Activated T-helper 17 cell treated with anti-CD3 and anti-CD28 coated beads, Interleukin-2, amount 50 U/mL, for 72 hours (primary cell): ENCODE measurements around the gene GNG4. TPM values are rescaled to one million over a fixed set of nuclear protein-coding genes. Genes with fewer than 3 reads are reported as not detected.
A peak's percentile ranks its signal among the peaks of the same experiment; 100 is the strongest.
"Not testable (repeated sequence)": the region's sequence is repeated elsewhere in the genome, so short reads cannot be mapped to it uniquely, and the experiment has no call there.

Experiments
- ATAC-seq: fragments of 150-1000 bp; cut with Tn5 transposase; replicated peaks from 2 replicates; pipeline ENCODE4 v1.10.0; 2021; ENCODE audit warnings: mild to moderate bottlenecking, moderate library complexity
- H3K27ac Mint-ChIP-seq: one replicate; pipeline ENCODE4 v1.8.0; 2022; ENCODE audit warnings: mixed read lengths
- H3K27me3 Mint-ChIP-seq: one replicate; pipeline ENCODE4 v1.8.0; 2022; ENCODE audit warnings: mixed read lengths
- H3K36me3 Mint-ChIP-seq: one replicate; pipeline ENCODE4 v1.8.0; 2022; ENCODE audit warnings: low read depth, mild to moderate bottlenecking, mixed read lengths
- H3K4me1 Mint-ChIP-seq: one replicate; pipeline ENCODE4 v1.8.0; 2022; ENCODE audit warnings: mixed read lengths
- H3K4me3 Mint-ChIP-seq: one replicate; pipeline ENCODE4 v1.8.0; 2022; ENCODE audit warnings: mild to moderate bottlenecking, mixed read lengths
- H3K9me3 Mint-ChIP-seq: one replicate; pipeline ENCODE4 v1.8.0; 2022; ENCODE audit warnings: mixed read lengths
- total RNA-seq, 2 donors: library from RNA; stranded (reverse); gene quantifications; one replicate each; pipeline ENCODE4 v1.2.3, GENCODE V29; 2022

Gene GNG4
- total RNA-seq, 2 donors from 2014 or later: 0.32 to 2.1 TPM

GRCh38 chr1:235661568-235661967 is 12.0 kb upstream of the GNG4 start:
- H3K9me3 Mint-ChIP-seq: no peaks in the 10 kb centered on the region
- H3K27ac Mint-ChIP-seq: no peak overlapping the region
- H3K4me1 Mint-ChIP-seq: no peaks in the 10 kb centered on the region
- no peak overlapping the region for H3K4me3 Mint-ChIP-seq
- no peak for ATAC-seq
- peaks cover 44% of the 10 kb centered on the region for H3K36me3 Mint-ChIP-seq
- no peaks in the 10 kb centered on the region for H3K27me3 Mint-ChIP-seq

DNA sequence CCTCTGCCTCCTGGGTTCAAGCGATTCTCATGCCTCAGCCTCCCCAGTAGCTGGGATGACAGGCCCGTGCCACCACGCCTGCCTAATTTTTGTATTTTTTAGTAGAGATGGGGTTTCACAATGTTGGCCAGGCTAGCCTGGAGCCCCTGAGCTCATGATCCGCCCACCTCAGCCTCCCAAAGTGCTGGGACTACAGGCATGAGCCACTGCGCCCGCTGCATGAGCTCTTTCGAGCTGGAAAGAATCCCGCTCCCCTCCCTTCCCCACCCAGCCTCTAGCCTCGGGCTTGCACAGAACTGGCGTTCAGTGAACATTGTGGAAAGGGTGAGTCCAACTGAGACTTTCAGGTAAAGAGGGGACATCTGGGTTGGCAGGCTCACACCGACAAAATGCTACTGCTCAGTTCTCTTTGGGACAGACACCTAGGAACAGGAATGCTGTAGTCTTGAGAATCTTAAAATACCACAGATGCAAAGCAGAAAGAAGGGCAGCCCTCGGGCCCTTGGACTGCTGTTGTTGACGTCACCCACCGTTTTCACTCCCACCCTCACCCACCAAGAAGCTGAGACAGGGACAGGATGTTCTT is 9.7 kb upstream of the GNG4 start:
- peaks cover 40% of the 10 kb centered on the region for H3K36me3 Mint-ChIP-seq
- no peaks in the 10 kb centered on the region for H3K4me1 Mint-ChIP-seq
- H3K27ac Mint-ChIP-seq: no peak overlapping the region
- no peak overlapping the region for H3K4me3 Mint-ChIP-seq
- ATAC-seq: no peak
- peaks cover 9% of the 10 kb centered on the region for H3K27me3 Mint-ChIP-seq
- H3K9me3 Mint-ChIP-seq: no peaks in the 10 kb centered on the region

- peaks cover 4% of the 10 kb centered on the region for H3K9me3 Mint-ChIP-seq
- H3K36me3 Mint-ChIP-seq: peaks cover 29% of the 10 kb centered on the region
- H3K4me1 Mint-ChIP-seq: no peaks in the 10 kb centered on the region
- no peak overlapping the region for H3K27ac Mint-ChIP-seq
- H3K27me3 Mint-ChIP-seq: peaks cover 18% of the 10 kb centered on the region
- ATAC-seq: no peak
- H3K4me3 Mint-ChIP-seq: no peak overlapping the region
Observed at GRCh38 chr1:235657747-235658526, 8.4 kb upstream of the GNG4 start.

DNA sequence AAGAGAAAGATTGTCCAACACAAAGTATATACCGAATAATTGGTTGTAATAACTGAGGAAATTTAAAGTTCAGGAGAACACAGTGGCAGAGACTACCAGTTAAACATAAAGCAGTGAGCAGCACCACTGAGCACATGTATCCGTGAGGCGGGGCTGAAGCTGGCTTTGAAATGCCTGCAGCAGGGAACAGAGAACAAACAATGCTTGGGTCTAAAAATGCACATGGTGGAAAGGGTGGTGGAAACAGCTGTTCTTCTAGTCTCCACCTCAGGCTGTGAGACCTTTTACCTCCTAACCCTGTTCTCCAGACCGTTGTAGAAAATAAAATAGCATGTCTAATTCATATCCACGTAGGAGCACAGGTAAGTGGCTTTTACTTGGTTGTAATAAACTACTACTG is 7.7 kb upstream of the GNG4 start:
- H3K27ac Mint-ChIP-seq: no peak overlapping the region

GRCh38 chr1:235652364-235652763 is 2.8 kb upstream of the GNG4 start:
- ATAC-seq: no peak
- peaks cover 13% of the 10 kb centered on the region for H3K36me3 Mint-ChIP-seq
- H3K27me3 Mint-ChIP-seq: peaks cover 44% of the 10 kb centered on the region
- H3K9me3 Mint-ChIP-seq: peaks cover 4% of the 10 kb centered on the region
- H3K4me3 Mint-ChIP-seq: no peak overlapping the region
- H3K4me1 Mint-ChIP-seq: peaks cover 5% of the 10 kb centered on the region
- no peak overlapping the region for H3K27ac Mint-ChIP-seq

More for the DNA sequence above, 7.7 kb upstream of the GNG4 start:
- H3K4me1 Mint-ChIP-seq: no peaks in the 10 kb centered on the region
- peaks cover 22% of the 10 kb centered on the region for H3K36me3 Mint-ChIP-seq
- no peak for ATAC-seq
- H3K9me3 Mint-ChIP-seq: peaks cover 4% of the 10 kb centered on the region
- peaks cover 24% of the 10 kb centered on the region for H3K27me3 Mint-ChIP-seq
- H3K4me3 Mint-ChIP-seq: no peak overlapping the region

DNA sequence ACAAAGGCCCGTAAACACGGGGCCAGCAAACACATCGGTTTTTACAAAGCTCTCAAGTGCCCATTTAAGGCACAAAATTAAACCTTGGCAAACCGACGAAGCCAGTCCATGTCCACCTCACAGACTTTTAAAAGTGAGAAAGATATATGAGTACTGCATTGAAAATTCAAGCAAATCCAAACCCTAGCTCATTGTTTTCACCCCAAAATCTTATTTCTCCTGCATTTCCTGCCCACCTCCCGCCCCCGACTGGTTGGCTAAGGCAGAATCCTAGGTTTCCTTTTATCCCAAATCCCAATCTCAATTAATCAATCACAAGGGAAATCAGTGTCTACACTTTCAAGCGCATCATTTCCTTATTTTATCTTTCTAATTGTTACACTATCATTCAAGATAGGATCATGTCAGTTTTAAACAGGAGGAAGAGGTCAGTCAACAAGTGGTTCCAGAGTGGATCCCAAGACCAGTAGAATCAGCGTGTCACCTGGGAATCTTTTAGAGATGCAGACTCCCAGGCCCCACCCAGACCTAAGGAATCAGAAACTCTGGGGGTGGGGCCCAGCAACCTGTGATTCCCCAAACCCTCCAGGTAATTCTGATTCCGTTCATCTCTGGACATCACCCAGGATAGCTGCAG is 1.7 kb upstream of the GNG4 start:
- Mint-ChIP-seq H3K4me1 (peaks cover 5% of the 10 kb centered on the region), H3K27me3 (peaks cover 53% of the 10 kb centered on the region), H3K36me3 (peaks cover 13% of the 10 kb centered on the region), H3K9me3 (peaks cover 4% of the 10 kb centered on the region), H3K27ac (no peak overlapping the region), H3K4me3 (peak overlapping the region; percentile 56)
- ATAC-seq: no peak

DNA sequence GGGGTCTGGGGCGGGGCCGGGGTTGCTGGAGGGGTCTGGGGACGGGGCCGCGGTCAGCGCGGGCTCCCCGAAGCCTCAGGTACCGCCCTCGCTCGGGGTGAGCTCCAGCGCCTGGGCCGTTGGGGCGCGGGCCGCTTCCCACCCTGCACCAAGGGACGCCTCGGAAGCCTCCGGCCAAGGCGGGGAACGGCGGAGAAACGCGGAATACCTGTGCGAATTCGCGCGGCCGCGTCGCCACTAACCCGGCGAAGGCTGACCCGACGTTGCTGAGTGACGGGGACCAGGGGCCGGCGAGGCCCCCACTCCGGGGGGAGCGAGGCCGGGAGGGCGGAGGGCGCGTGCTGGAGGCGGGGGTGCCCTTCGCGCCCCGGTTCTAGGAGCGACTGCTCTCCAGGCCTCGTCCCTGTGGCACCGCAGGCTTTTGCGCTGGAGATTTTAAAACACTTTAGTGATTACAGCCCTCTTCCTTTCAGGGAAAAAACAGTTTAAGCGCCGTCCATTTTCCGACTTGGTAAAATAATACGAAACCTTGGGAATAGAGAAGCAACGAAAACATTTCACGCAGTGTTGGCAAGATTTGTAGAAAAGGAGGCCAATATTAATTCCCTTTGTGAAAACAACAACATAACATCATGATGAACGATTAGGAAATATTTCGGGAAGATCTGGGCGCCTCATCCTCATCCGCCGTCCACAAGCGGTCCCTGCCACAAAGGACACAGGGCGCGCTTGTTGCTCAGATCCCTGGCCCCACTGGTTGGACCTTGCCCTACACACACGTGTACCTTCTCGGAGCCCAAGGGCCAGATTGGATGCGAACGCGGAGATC is 971 bp upstream of the GNG4 start:
- peaks cover 5% of the 10 kb centered on the region for H3K4me1 Mint-ChIP-seq
- no peak overlapping the region for H3K27ac Mint-ChIP-seq
- ATAC-seq: peak; percentile 22
- peaks cover 4% of the 10 kb centered on the region for H3K9me3 Mint-ChIP-seq
- peak overlapping the region; percentile 56 for H3K4me3 Mint-ChIP-seq
- peaks cover 13% of the 10 kb centered on the region for H3K36me3 Mint-ChIP-seq
- H3K27me3 Mint-ChIP-seq: peaks cover 54% of the 10 kb centered on the region

- ATAC-seq: peak; percentile 81
- no peak overlapping the region for H3K27ac Mint-ChIP-seq
Observed at GRCh38 chr1:235648954-235649367, 623 bp downstream of the GNG4 start.

DNA sequence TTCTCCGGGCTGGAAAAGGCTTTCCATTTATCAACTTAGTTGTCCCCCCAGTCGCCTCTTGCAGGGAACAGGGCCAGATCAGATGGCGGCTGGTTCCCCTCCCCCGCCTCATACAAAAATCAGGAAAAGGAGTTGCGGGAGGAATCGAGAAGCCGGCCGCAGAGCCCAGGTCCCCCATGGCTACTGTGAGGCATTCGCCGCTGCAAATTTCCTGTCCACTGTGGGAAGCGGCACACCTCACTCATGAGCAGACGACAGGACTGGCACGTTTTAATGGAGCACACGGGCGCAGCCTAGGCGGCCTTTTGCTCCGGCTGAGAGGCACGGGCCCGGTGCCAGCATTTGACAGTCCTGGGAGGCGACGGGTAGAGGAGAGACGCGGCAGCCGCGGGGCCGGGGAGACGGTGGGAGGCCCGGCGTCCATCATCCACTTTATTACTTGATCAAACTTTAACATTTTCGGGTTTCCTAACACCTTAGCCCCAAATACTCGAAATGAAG is 1.1 kb downstream of the GNG4 start:
- Mint-ChIP-seq H3K27ac (no peak overlapping the region), H3K36me3 (peaks cover 13% of the 10 kb centered on the region), H3K4me1 (peaks cover 8% of the 10 kb centered on the region), H3K27me3 (peaks cover 45% of the 10 kb centered on the region), H3K9me3 (no peaks in the 10 kb centered on the region), H3K4me3 (peak overlapping the region; percentile 79)
- ATAC-seq: no peak

More at GRCh38 chr1:235648954-235649367, 623 bp downstream of the GNG4 start:
- Mint-ChIP-seq H3K4me3 (peak overlapping the region; percentile 79), H3K27me3 (peaks cover 49% of the 10 kb centered on the region), H3K4me1 (peaks cover 5% of the 10 kb centered on the region), H3K9me3 (peaks cover 2% of the 10 kb centered on the region), H3K36me3 (peaks cover 13% of the 10 kb centered on the region)

GRCh38 chr1:235647537-235647936 is 2.0 kb downstream of the GNG4 start:
- H3K9me3 Mint-ChIP-seq, H3K27ac Mint-ChIP-seq, ATAC-seq, H3K4me3 Mint-ChIP-seq: not testable (repeated sequence)
- Mint-ChIP-seq H3K27me3 (peaks cover 39% of the 10 kb centered on the region), H3K4me1 (peaks cover 17% of the 10 kb centered on the region), H3K36me3 (peaks cover 13% of the 10 kb centered on the region)

DNA sequence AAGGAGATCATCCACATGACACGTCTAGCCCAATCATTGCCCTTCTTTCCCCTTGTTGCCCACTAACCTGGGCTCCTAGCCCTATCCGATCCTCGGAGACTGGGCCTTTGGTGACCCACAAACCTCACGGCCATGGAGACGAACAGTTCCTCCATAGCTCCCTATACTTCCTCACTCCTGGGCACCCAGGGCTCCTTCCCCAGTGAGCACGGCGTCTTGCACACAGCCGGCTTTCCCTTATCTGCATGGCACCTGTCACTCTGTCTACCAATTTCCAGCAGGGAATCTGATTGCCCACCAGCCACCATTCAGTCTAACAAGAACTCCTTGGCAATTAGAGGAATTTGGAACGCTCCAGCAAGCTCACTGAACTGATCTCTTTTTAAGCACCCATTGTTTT is 3.1 kb downstream of the GNG4 start:
- no peaks in the 10 kb centered on the region for H3K9me3 Mint-ChIP-seq
- no peak overlapping the region for H3K27ac Mint-ChIP-seq
- peaks cover 27% of the 10 kb centered on the region for H3K4me1 Mint-ChIP-seq
- peaks cover 32% of the 10 kb centered on the region for H3K27me3 Mint-ChIP-seq
- ATAC-seq: no peak
- no peak overlapping the region for H3K4me3 Mint-ChIP-seq
- peaks cover 18% of the 10 kb centered on the region for H3K36me3 Mint-ChIP-seq

DNA sequence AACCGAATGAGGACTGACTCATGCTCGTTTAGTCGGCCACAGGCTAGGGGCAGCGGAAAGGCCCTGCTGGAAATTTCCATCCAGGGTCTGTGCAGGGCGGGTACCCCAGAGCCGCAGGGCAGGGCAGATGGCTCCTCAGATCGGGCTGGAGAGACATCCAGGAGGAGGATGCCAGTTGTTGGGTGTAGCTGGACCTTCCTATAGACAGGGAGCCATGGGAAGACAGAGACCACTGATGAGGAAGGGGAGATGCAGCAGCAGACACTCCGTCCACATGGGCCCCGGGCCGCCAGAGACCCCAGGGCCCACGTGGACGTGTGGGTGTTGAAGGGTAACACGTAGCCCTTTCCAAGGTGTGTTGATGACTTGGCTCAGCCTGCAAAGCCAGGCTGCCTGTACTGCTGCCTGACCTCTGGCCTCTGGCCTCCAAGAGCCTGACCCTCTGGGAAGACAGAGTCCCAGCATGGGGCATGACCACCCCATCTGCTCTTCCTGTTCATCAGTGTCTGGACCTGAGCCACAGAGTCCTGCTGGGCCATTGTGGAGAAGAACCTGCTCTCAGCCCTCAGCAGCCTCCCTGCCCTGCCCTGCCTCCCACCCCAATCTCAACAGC is 4.8 kb downstream of the GNG4 start:
- no peaks in the 10 kb centered on the region for H3K9me3 Mint-ChIP-seq
- H3K4me1 Mint-ChIP-seq: peaks cover 27% of the 10 kb centered on the region
- peak overlapping the region; percentile 35 for H3K4me3 Mint-ChIP-seq
- H3K27ac Mint-ChIP-seq: no peak overlapping the region
- ATAC-seq: no peak
- H3K36me3 Mint-ChIP-seq: peaks cover 11% of the 10 kb centered on the region
- H3K27me3 Mint-ChIP-seq: peaks cover 22% of the 10 kb centered on the region

DNA sequence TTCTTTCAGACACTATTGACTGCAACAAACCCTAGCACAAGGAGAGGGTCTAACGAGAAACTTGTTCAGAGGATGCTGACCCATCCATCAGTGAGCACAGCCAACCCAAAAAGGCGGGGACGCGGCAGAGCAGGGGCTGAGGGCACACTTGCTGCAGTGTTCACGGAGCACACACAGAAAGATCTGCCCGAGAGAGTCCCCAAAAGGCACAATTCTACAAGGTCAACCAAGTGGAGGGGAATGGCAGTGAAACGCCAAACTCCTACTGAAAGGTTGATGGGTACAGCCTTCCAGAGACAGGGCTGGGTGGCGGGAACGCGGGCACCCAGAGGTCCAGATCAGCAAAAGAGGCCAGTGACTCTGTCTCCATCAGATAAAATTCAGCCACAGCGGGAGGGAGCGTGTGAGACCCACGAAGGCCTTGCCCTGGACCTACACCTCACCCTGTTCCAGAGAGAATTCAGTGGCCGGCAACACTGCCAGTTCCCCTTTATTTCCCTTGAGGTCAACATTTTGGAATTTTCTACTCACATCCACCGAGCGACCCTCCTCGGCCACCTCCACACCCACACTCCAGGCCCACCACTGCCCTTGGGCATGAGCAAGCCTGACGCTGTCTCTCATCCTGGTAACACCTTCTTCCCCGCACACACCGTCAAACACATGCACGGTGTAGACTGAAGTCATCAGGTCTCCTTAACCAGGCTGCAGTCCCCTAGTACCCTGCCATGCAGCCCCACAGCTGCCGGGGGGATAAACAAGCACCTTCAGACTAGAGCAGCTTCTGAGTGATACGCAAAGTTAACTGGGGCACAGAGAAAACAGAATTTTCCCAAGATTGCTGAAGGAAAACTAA is 5.5 kb downstream of the GNG4 start:
- Mint-ChIP-seq H3K9me3 (no peaks in the 10 kb centered on the region), H3K4me3 (peak overlapping the region; percentile 78), H3K27ac (no peak overlapping the region), H3K36me3 (peaks cover 11% of the 10 kb centered on the region), H3K27me3 (peaks cover 22% of the 10 kb centered on the region), H3K4me1 (peaks cover 27% of the 10 kb centered on the region)
- ATAC-seq: no peak
